GM12875 (cell line): ENCODE results near the gene ARHGAP4.

Experiments used
- H3K4me3 ChIP-seq: one replicate; pipeline ENCODE4 v1.5.1; 2011; ENCODE audit warnings: low read depth, low read length, control low read depth
- TF ChIP-seq, protein P1 (sequence below): IDR thresholded peaks from 2 replicates; pipeline ENCODE4 v1.5.1; 2011; ENCODE audit warnings: low read depth, mild to moderate bottlenecking, control low read depth, inconsistent platforms, low read length, moderate library complexity, borderline replicate concordance; ENCODE audit not compliant: insufficient read depth

Gene ARHGAP4

DNA sequence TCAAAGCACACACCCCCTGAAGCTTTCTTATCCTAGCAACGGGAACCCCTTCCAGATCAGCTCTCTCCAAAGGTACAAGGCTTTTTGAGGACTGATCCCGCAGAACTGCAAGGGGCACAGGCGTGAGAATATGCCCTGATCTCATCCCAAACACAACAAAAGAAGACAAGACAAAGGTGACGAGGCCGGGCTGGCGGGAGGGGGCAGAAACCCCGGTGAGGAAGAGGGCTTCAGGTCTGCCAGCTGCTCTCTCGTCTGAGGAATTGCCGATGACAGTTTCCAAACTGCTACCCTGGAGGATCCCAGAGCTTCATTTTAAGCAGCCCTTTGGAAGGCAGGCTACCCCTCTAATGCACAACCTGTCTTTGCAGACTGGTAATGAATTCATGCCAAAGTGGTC lies 42.2 kb upstream of the ARHGAP4 start:
- TF ChIP-seq, protein P1, sequence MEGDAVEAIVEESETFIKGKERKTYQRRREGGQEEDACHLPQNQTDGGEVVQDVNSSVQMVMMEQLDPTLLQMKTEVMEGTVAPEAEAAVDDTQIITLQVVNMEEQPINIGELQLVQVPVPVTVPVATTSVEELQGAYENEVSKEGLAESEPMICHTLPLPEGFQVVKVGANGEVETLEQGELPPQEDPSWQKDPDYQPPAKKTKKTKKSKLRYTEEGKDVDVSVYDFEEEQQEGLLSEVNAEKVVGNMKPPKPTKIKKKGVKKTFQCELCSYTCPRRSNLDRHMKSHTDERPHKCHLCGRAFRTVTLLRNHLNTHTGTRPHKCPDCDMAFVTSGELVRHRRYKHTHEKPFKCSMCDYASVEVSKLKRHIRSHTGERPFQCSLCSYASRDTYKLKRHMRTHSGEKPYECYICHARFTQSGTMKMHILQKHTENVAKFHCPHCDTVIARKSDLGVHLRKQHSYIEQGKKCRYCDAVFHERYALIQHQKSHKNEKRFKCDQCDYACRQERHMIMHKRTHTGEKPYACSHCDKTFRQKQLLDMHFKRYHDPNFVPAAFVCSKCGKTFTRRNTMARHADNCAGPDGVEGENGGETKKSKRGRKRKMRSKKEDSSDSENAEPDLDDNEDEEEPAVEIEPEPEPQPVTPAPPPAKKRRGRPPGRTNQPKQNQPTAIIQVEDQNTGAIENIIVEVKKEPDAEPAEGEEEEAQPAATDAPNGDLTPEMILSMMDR, result no peak
- H3K4me3 ChIP-seq, result peak overlapping the region; percentile 100

DNA sequence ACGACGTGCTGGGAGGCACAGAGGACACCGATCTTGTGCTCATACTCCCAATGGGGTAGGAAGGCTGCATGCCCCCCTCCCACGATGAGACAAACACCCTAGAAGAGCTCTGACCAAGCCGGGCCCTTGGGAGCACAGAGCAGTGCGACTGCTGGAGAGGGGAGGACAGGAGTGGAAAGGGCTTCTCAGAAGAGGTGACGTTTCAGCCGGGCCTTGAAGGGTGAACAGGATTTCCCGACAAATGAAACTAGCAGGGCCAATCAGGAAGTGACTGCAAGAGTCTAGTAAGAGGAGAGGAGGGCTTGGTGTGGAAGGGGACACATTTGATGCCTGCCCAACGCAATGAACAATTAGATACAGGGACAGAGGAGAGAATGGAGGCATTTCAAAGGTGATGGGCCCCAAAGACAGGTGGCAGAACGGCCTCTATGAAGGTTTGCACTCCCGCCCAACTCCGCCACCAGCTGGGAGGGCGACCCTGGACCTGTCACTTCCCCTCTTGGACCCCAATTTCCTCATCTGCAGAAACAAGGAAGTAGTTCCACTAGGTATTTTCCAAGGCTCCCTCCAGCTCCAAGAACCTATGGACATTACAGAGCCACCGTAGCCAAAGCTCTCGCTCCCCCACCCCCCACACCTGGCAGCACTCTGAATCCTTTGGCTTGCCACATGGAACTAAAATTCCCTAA lies 41.6 kb upstream of the ARHGAP4 start:
- peak overlapping the region; percentile 100 for H3K4me3 ChIP-seq
- TF ChIP-seq, protein P1, result no peak

DNA sequence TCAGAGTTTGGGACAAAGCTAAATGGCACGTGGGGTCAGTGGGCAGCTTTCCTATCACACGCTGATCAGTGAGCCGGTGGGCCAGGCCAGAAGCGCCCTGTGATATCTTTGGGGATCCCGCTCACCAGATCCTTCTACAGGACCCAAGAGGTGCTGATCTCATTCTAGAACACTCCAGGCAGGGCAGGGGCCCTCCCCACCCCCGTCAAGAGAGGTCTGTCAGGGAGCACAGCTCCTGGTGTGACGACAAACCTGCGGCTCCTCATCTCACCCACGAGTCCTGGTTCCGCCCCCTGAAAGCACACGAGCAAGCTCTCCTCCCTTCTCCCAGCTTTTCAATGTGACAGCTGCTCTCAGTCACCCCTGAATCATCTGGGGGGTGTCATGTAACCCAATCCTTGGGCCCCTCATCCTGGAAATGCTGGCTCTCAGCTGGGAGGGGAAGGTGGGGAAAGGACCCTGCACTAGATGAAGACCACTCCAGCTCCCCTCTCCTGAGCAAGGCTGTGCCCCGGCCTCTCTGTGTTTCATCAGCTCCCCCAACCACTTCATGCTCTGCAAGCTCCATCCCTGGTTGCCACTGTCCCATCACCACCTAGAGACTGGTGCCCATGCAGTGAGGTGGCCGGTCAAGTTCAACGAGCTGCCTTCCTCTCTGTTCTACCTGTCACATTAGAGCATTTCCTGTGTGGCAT lies 40.9 kb upstream of the ARHGAP4 start:
- peak overlapping the region; percentile 100 for H3K4me3 ChIP-seq
- TF ChIP-seq, protein P1, result no peak

DNA sequence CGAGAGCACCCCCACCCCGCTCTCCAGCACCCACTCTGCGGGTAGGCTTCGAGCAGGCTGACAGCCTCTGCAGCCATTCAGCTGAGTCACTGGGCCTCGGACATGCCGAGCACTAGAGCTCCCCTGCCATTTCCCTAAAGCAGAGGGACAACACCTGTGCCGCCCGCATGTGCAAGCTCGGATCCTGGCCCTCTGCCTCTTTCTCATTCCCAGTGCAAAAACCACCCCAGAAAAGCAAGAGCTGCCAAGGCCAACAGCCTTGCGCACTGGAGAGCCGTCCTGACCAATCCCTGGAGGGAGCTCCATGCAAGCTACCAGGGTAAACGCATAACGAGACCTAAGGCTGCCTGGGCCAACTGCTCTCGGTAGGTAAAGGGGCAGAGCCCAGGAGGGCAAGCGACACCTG lies 40.2 kb upstream of the ARHGAP4 start:
- H3K4me3 ChIP-seq, result no peak overlapping the region
- TF ChIP-seq, protein P1, result no peak

DNA sequence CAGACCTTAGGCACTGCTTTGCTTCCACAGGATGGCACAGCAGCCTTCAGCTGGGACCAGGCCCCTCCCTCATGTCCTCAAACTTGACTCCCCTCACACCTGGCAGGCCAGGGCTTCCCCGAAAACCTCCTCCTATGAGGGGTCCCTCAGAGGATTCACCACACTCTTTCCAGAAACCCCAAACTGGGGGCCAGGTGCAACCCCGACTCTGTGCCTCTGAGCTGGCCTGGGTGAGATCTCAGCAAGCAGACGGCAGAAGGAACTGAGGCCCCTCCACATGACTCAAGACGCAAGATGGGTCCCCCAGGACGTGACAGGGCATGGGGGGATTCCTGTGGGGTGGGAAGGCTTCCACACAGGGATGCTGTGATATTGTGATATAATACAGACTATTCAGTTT lies 39.3 kb upstream of the ARHGAP4 start:
- TF ChIP-seq, protein P1, result no peak
- H3K4me3 ChIP-seq, result no peak overlapping the region

DNA sequence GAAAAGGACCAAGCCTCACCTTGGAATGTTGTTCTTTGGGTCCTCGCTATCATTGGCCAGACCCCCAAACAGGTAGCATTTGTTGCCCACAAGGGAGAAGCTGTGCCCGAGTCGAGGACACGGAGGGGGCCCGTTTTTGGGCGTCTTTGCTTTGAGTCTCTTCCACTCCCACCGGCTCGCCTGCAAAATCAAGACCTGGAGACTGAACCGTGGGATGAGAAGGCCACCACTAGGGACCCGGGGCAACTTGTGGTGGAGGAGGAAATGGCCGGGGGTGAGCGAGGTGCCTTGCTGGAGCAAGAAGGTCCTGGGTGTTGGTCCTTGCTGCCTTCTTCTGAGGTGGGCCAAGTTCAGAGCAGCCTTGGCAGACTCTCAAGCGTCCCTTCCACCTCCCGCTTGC lies 38.0 kb upstream of the ARHGAP4 start:
- TF ChIP-seq, protein P1, result no peak
- no peak overlapping the region for H3K4me3 ChIP-seq

DNA sequence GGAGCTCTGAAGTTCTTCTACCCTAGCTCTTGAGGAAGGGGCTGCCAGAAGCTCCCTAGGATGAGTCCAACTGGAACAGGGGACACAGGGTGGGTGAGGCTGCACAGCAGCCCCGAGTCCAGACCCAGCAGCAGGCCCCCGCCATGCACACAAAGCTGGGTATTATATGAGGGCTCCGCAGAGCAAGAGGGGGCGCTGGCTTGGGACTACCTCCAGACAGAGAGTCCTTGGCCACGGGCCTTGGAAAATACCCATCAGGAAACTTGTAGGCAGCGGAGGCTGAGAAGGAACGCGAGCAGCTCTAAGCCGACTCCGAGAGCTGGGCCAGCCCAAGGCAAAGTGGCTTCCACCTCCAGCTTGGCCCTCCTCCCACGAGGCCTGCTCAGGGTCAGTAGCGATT lies 37.5 kb upstream of the ARHGAP4 start:
- H3K4me3 ChIP-seq, result no peak overlapping the region
- TF ChIP-seq, protein P1, result no peak
